Measurements from ENCODE around the gene RFTN1.

- no peak for TF ChIP-seq POLR2A (IDR thresholded peaks at IDR 0.05)
- TF ChIP-seq, protein P1, sequence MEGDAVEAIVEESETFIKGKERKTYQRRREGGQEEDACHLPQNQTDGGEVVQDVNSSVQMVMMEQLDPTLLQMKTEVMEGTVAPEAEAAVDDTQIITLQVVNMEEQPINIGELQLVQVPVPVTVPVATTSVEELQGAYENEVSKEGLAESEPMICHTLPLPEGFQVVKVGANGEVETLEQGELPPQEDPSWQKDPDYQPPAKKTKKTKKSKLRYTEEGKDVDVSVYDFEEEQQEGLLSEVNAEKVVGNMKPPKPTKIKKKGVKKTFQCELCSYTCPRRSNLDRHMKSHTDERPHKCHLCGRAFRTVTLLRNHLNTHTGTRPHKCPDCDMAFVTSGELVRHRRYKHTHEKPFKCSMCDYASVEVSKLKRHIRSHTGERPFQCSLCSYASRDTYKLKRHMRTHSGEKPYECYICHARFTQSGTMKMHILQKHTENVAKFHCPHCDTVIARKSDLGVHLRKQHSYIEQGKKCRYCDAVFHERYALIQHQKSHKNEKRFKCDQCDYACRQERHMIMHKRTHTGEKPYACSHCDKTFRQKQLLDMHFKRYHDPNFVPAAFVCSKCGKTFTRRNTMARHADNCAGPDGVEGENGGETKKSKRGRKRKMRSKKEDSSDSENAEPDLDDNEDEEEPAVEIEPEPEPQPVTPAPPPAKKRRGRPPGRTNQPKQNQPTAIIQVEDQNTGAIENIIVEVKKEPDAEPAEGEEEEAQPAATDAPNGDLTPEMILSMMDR (IDR thresholded peaks at IDR 0.05): no peak
Observed at GRCh38 chr3:16486951-16487480, 26.5 kb downstream of the RFTN1 start.

Measured in uterus (tissue), 2 donors.